GM18907 (cell line): Measurements from ENCODE around the gene CYCS.
"Not testable (repeated sequence)": the region's sequence is repeated elsewhere in the genome, so short reads cannot be mapped to it uniquely, and the experiment has no call there.

ENCODE experiments used
- ATAC-seq: cut with Tn5 transposase; IDR thresholded peaks from one replicate; pipeline ENCODE4 v1.9.1; 2021; ENCODE audit warnings: mild to moderate bottlenecking, moderate library complexity; ENCODE audit not compliant: unreplicated experiment

The CYCS gene

GRCh38 chr7:25119102-25119501 is 6.0 kb downstream of the CYCS start:
- no peak for ATAC-seq

- ATAC-seq = peak; percentile 25
These were observed 6.9 kb downstream of the CYCS start for GRCh38 chr7:25118048-25118753.

- peak; percentile 85 for ATAC-seq
These were observed 7.6 kb downstream of the CYCS start for GRCh38 chr7:25117226-25118047.

GRCh38 chr7:25116621-25117020 is 8.4 kb downstream of the CYCS start:
- no peak for ATAC-seq

- not testable (repeated sequence) for ATAC-seq
These were observed 14.5 kb downstream of the CYCS start for GRCh38 chr7:25110514-25110913.

- no peak for ATAC-seq
These were observed 15.8 kb downstream of the CYCS start for GRCh38 chr7:25109276-25109675.

GRCh38 chr7:25105911-25106310 is 19.1 kb downstream of the CYCS start:
- no peak for ATAC-seq

GRCh38 chr7:25103773-25104172 is 21.3 kb downstream of the CYCS start:
- ATAC-seq = no peak

- no peak for ATAC-seq
These were observed 23.2 kb downstream of the CYCS start for GRCh38 chr7:25101817-25102216.

GRCh38 chr7:25098096-25099046 is 26.7 kb downstream of the CYCS start:
- peak; percentile 60 for ATAC-seq

- ATAC-seq = no peak
These were observed 29.3 kb downstream of the CYCS start for GRCh38 chr7:25095516-25096345.

GRCh38 chr7:25093268-25093826 is 31.7 kb downstream of the CYCS start:
- ATAC-seq = no peak

- no peak for ATAC-seq
These were observed 33.3 kb downstream of the CYCS start for GRCh38 chr7:25091779-25092178.

GRCh38 chr7:25091176-25091575 is 33.9 kb downstream of the CYCS start:
- ATAC-seq = no peak

- ATAC-seq = no peak
These were observed 34.7 kb downstream of the CYCS start for GRCh38 chr7:25090374-25090773.

- ATAC-seq = peak; percentile 92
These were observed 37.2 kb downstream of the CYCS start for GRCh38 chr7:25087855-25088254.

GRCh38 chr7:25084821-25085220 is 40.2 kb downstream of the CYCS start:
- ATAC-seq = no peak

GRCh38 chr7:25083201-25083600 is 41.9 kb downstream of the CYCS start:
- ATAC-seq = no peak

- ATAC-seq = not testable (repeated sequence)
These were observed 43.0 kb downstream of the CYCS start for GRCh38 chr7:25082041-25082440.

GRCh38 chr7:25077096-25077495 is 48.0 kb downstream of the CYCS start:
- no peak for ATAC-seq
